Measurements from ENCODE around the gene USE1.

USE1 gene

GRCh38 chr19:17264641-17264979 is 49.5 kb downstream of the USE1 start, which contains the start of gene USHBP1:
Gene USHBP1 (minus strand): TSS chr19:17264745. CDS start chr19:17264299, 446 bp downstream.
- Histone ChIP-seq H3K9ac (ENCODE audit: low read length) (0 out of 2 replicates have a peak within 1 kb of the TSS, but pooled peaks have one; percentile 18), H3K9me3 (ENCODE audit: insufficient read depth, low read length) (no peaks in the 10 kb centered on the region), H3K27me3 (ENCODE audit: low read length) (no peaks in the 10 kb centered on the region), H3K79me2 (ENCODE audit: insufficient read depth, low read length) (peaks cover 12% of the 10 kb centered on the region; the same call in 1 of the 2 replicates), H3F3A (ENCODE audit: insufficient read depth) (peaks cover 13% of the 10 kb centered on the region), H3K9me2 (replicated peaks; ENCODE audit: insufficient read depth, low read length) (no peaks in the 10 kb centered on the region), H3K4me2 (ENCODE audit: low read depth, low read length, poor library complexity, severe bottlenecking) (no peak within 1 kb of the TSS), H3K4me3 (ENCODE audit: insufficient read depth, low read length, poor library complexity, severe bottlenecking) (no peak within 1 kb of the TSS), H3K36me3 (ENCODE audit: low read length) (no peaks in the 10 kb centered on the region), H4K20me1 (ENCODE audit: low read depth, low read length) (no peaks in the 10 kb centered on the region), H3K27ac (ENCODE audit: low read depth, low read length) (peak within 1 kb of the TSS; percentile 98; the same call in 1 of the 2 replicates), H2AFZ (ENCODE audit: low read depth, low read length, severe bottlenecking) (no peak within 1 kb of the TSS)
- no peak for TF ChIP-seq EZH2phosphoT487 (conservative IDR thresholded peaks at IDR 0.05; ENCODE audit: low read length)
- no peak for TF ChIP-seq CTCF (IDR thresholded peaks at IDR 0.05; ENCODE audit: insufficient read depth, low read length, poor library complexity, severe bottlenecking)

- Histone ChIP-seq H3F3A (ENCODE audit: insufficient read depth) (peaks cover 13% of the 10 kb centered on the region), H3K4me3 (ENCODE audit: insufficient read depth, low read length, poor library complexity, severe bottlenecking) (peak overlapping the region; percentile 47), H4K20me1 (ENCODE audit: low read depth, low read length) (no peaks in the 10 kb centered on the region), H3K27ac (ENCODE audit: low read depth, low read length) (peak overlapping the region; percentile 98), H3K9me3 (ENCODE audit: insufficient read depth, low read length) (no peaks in the 10 kb centered on the region), H3K9ac (ENCODE audit: low read length) (peak overlapping the region; percentile 61), H3K79me2 (ENCODE audit: insufficient read depth, low read length) (peaks cover 12% of the 10 kb centered on the region; the same call in 1 of the 2 replicates), H2AFZ (ENCODE audit: low read depth, low read length, severe bottlenecking) (peak overlapping the region; percentile 29), H3K9me2 (replicated peaks; ENCODE audit: insufficient read depth, low read length) (no peaks in the 10 kb centered on the region), H3K4me2 (ENCODE audit: low read depth, low read length, poor library complexity, severe bottlenecking) (peak overlapping the region; percentile 97), H3K27me3 (ENCODE audit: low read length) (no peaks in the 10 kb centered on the region), H3K36me3 (ENCODE audit: low read length) (no peaks in the 10 kb centered on the region)
- TF ChIP-seq CTCF (IDR thresholded peaks at IDR 0.05; ENCODE audit: insufficient read depth, low read length, poor library complexity, severe bottlenecking) (no peak), EZH2phosphoT487 (conservative IDR thresholded peaks at IDR 0.05; ENCODE audit: low read length) (no peak)
Measured at GRCh38 chr19:17266026-17266425, 50.9 kb downstream of the USE1 start.

GRCh38 chr19:17266589-17266974 is 51.4 kb downstream of the USE1 start:
- peaks cover 13% of the 10 kb centered on the region for H3F3A ChIP-seq (ENCODE audit: insufficient read depth)
- peaks cover 12% of the 10 kb centered on the region; the same call in 1 of the 2 replicates for H3K79me2 ChIP-seq (ENCODE audit: insufficient read depth, low read length)
- no peaks in the 10 kb centered on the region for H3K27me3 ChIP-seq (ENCODE audit: low read length)
- no peaks in the 10 kb centered on the region for H4K20me1 ChIP-seq (ENCODE audit: low read depth, low read length)
- H3K9me3 ChIP-seq (ENCODE audit: insufficient read depth, low read length), result no peaks in the 10 kb centered on the region
- peak overlapping the region; percentile 29 for H2AFZ ChIP-seq (ENCODE audit: low read depth, low read length, severe bottlenecking)
- no peaks in the 10 kb centered on the region for H3K36me3 ChIP-seq (ENCODE audit: low read length)
- H3K9me2 ChIP-seq (replicated peaks; ENCODE audit: insufficient read depth, low read length), result no peaks in the 10 kb centered on the region
- peak overlapping the region; percentile 97 for H3K4me2 ChIP-seq (ENCODE audit: low read depth, low read length, poor library complexity, severe bottlenecking)
- peak overlapping the region; percentile 98 for H3K27ac ChIP-seq (ENCODE audit: low read depth, low read length)
- TF ChIP-seq CTCF (IDR thresholded peaks at IDR 0.05; ENCODE audit: insufficient read depth, low read length, poor library complexity, severe bottlenecking), result no peak
- TF ChIP-seq EZH2phosphoT487 (conservative IDR thresholded peaks at IDR 0.05; ENCODE audit: low read length), result no peak
- H3K4me3 ChIP-seq (ENCODE audit: insufficient read depth, low read length, poor library complexity, severe bottlenecking), result peak overlapping the region; percentile 47
- peak overlapping the region; percentile 61 for H3K9ac ChIP-seq (ENCODE audit: low read length)
